Measurements from ENCODE around the gene METTL25B. TPM values are rescaled to one million over a fixed set of nuclear protein-coding genes. Genes with fewer than 3 reads are reported as not detected.
"Not testable (repeated sequence)": the region's sequence is repeated elsewhere in the genome, so short reads cannot be mapped to it uniquely, and the experiment has no call there.

METTL25B gene
- total and polyA plus RNA-seq, 2 of the 13 experiments (the other 11 are each of a cell fraction or from before 2014, with no cell fraction given): 11.9 to 24.0 TPM

GRCh38 chr1:156760796-156761104 is 32.5 kb downstream of the METTL25B start:
- ChIA-PET CTCF (ENCODE audit: low intra/inter-chr PET ratio, low total read pairs) (no interaction called here), POLR2A (interaction anchor here (1.1 kb wide), 1 partner anchor 9 kb away, joined by 5 read pairs; the partner anchor contains the start of gene HDGF)
- Histone ChIP-seq H3K4me1 (ENCODE audit: insufficient read depth, low read length) (peaks cover 3% of the 10 kb centered on the region), H3K27ac (ENCODE audit: extremely low read length, insufficient read depth, low read length) (no peak overlapping the region), H3K4me2 (ENCODE audit: low read depth, low read length) (no peak overlapping the region), H3K9me3 (ENCODE audit: low read length) (no peaks in the 10 kb centered on the region), H3K9ac (ENCODE audit: insufficient read depth, low read depth, low read length) (no peak overlapping the region), H3K36me3 (replicated peaks in 1 of 2; ENCODE audit: control insufficient read depth in 1 of 2, insufficient read depth in 2 of 2, low read length in 2 of 2) (no peaks in the 10 kb centered on the region), H2AFZ (ENCODE audit: low read length) (no peak overlapping the region), H3K79me2 (ENCODE audit: insufficient read depth, low read length) (no peaks in the 10 kb centered on the region), H3K27me3 (ENCODE audit: control insufficient read depth in 1 of 2, insufficient read depth in 2 of 2, low read length in 2 of 2) (no peaks in the 10 kb centered on the region), H3K4me3 (replicated peaks in 1 of 3; ENCODE audit: insufficient read depth in 1 of 3, low read depth in 2 of 3, low read length in 3 of 3) (no peak overlapping the region), H4K20me1 (ENCODE audit: insufficient read depth, low read length) (no peaks in the 10 kb centered on the region)
- 86% methylated on average over 4 of the region's 4 CpGs for WGBS (ENCODE audit: low lambda C conversion rate)
- TF ChIP-seq NAIF1 (CRISPR knock-in tag; IDR thresholded peaks at IDR 0.05; ENCODE audit: borderline replicate concordance): no peak
- TF ChIP-seq E2F1 (CRISPR knock-in tag; IDR thresholded peaks at IDR 0.05): no peak
- intact Hi-C loops (cut with micrococcal nuclease; ENCODE audit: unreplicated experiment): no loop called here
- no TSS peak for BruUV-seq (replicated peaks)
- ATAC-seq: no peak
- no peak for DNase-seq (ENCODE audit: low spot score)
- in situ Hi-C loops (cut with HindIII; ENCODE audit: extremely low pct_ligation_motif_present, low pct_unique_long_range_greater_than_20kb): no loop called here
- FAIRE-seq: no peak

GRCh38 chr1:156765136-156765535 is 36.9 kb downstream of the METTL25B start:
- H2AFZ ChIP-seq (ENCODE audit: low read length); H3K27ac ChIP-seq (ENCODE audit: extremely low read length, insufficient read depth, low read length); H4K20me1 ChIP-seq (ENCODE audit: insufficient read depth, low read length); H3K36me3 ChIP-seq (replicated peaks in 1 of 2; ENCODE audit: control insufficient read depth in 1 of 2, insufficient read depth in 2 of 2, low read length in 2 of 2); ATAC-seq; intact Hi-C loops (cut with micrococcal nuclease; ENCODE audit: unreplicated experiment); H3K4me3 ChIP-seq (replicated peaks in 1 of 3; ENCODE audit: insufficient read depth in 1 of 3, low read depth in 2 of 3, low read length in 3 of 3); H3K9ac ChIP-seq (ENCODE audit: insufficient read depth, low read depth, low read length); DNase-seq (ENCODE audit: low spot score); H3K4me2 ChIP-seq (ENCODE audit: low read depth, low read length); FAIRE-seq; CTCF ChIA-PET (ENCODE audit: low intra/inter-chr PET ratio, low total read pairs); BruUV-seq (replicated peaks); H3K27me3 ChIP-seq (ENCODE audit: control insufficient read depth in 1 of 2, insufficient read depth in 2 of 2, low read length in 2 of 2); H3K9me3 ChIP-seq (ENCODE audit: low read length): not testable (repeated sequence)
- Histone ChIP-seq H3K4me1 (ENCODE audit: insufficient read depth, low read length) (peaks cover 28% of the 10 kb centered on the region), H3K79me2 (ENCODE audit: insufficient read depth, low read length) (peaks cover 32% of the 10 kb centered on the region)
- POLR2A ChIA-PET: interaction anchor here (2.5 to 6.5 kb wide), 3 partner anchors 13 to 37 kb away, joined by 8 to 125 read pairs (median 100); partner anchors contain the start of genes HDGF, ISG20L2, METTL25B and MRPL24
- WGBS (ENCODE audit: low lambda C conversion rate): 96% methylated on average over 15 of the region's 15 CpGs
- in situ Hi-C loops (cut with HindIII; ENCODE audit: extremely low pct_ligation_motif_present, low pct_unique_long_range_greater_than_20kb): loop anchor here (5.0 kb wide), 1 partner anchor 38 kb away; the partner anchor contains the start of genes ISG20L2 and METTL25B

All from HepG2 (cell line).